NCI-H187 treated with DMSO at 0.1 percent for 48 hours (cell line): ENCODE measurements around the gene CDH4.
"Not testable (repeated sequence)": the region's sequence is repeated elsewhere in the genome, so short reads cannot be mapped to it uniquely, and the experiment has no call there.

ENCODE experiments used
- DNase-seq: peaks from one replicate; lab custom pipeline; 2025; lab: John Stamatoyannopoulos, UW

The CDH4 gene

GRCh38 chr20:61964675-61965605 lies 712.9 kb downstream of the CDH4 start:
- DNase-seq, result no peak

GRCh38 chr20:61965606-61966491 lies 713.8 kb downstream of the CDH4 start:
- no peak for DNase-seq

GRCh38 chr20:61966492-61967244 lies 714.6 kb downstream of the CDH4 start:
- DNase-seq, result no peak

- no peak for DNase-seq
Measured at GRCh38 chr20:61967300-61967699, 715.2 kb downstream of the CDH4 start.

- DNase-seq, result no peak
Measured at GRCh38 chr20:61968036-61968810, 716.2 kb downstream of the CDH4 start.

GRCh38 chr20:61968932-61969331 lies 716.9 kb downstream of the CDH4 start:
- no peak for DNase-seq

- DNase-seq, result no peak
Measured at GRCh38 chr20:61969806-61970205, 717.7 kb downstream of the CDH4 start.

- DNase-seq, result no peak
Measured at GRCh38 chr20:61970357-61970756, 718.3 kb downstream of the CDH4 start.

- DNase-seq, result not testable (repeated sequence)
Measured at GRCh38 chr20:61971595-61971994, 719.5 kb downstream of the CDH4 start.

- no peak for DNase-seq
Measured at GRCh38 chr20:61972636-61973508, 720.8 kb downstream of the CDH4 start.

GRCh38 chr20:61973515-61974356 lies 721.7 kb downstream of the CDH4 start:
- no peak for DNase-seq

- no peak for DNase-seq
Measured at GRCh38 chr20:61974357-61974665, 722.2 kb downstream of the CDH4 start.

- no peak for DNase-seq
Measured at GRCh38 chr20:61975407-61976129, 723.5 kb downstream of the CDH4 start.

GRCh38 chr20:61976263-61976643 lies 724.2 kb downstream of the CDH4 start:
- no peak for DNase-seq

- no peak for DNase-seq
Measured at GRCh38 chr20:61976644-61977418, 724.8 kb downstream of the CDH4 start.

GRCh38 chr20:61977419-61977786 lies 725.3 kb downstream of the CDH4 start:
- DNase-seq, result no peak

- DNase-seq, result no peak
Measured at GRCh38 chr20:61978491-61978890, 726.4 kb downstream of the CDH4 start.

- no peak for DNase-seq
Measured at GRCh38 chr20:61979090-61979489, 727.0 kb downstream of the CDH4 start.
